ENCODE data around the gene WDR7. TPM values are rescaled to one million over a fixed set of nuclear protein-coding genes. Genes with fewer than 3 reads are reported as not detected.

The WDR7 gene
- total RNA-seq, 1 experiment from 2014 or later, result 11.5 TPM

DNA sequence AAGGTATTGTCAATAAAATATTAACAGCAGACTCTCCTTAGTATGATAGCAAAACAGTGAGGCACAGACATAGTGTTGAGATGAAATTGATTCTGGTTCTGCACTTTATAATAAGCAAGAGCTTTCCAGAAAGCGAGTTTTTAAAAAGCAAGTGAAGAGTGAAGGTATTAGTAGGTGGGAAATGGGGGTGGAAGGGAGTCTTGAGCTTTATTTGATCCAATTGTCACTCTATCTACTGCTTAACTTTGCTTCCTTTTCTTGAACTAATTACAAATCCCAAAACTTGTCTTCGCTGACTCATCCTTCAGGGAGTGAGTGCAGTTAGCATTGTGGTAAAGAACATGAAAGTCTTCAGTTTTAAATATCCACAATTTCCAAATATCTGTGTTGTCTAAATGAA is 375.2 kb downstream of the WDR7 start:
- Histone ChIP-seq H3K4me2 (ENCODE audit: low read length) (no peak overlapping the region), H3K9me3 (ENCODE audit: control insufficient read depth in 1 of 2, insufficient read depth in 1 of 2, low read depth in 1 of 2, low read length in 2 of 2) (no peaks in the 10 kb centered on the region), H3K4me3 (replicated peaks in 1 of 2; ENCODE audit: low read depth in 1 of 2, low read length in 2 of 2) (no peak overlapping the region), H3K9ac (ENCODE audit: low read length) (no peak overlapping the region), H4K20me1 (ENCODE audit: insufficient read depth) (no peaks in the 10 kb centered on the region), H3K9me2 (ENCODE audit: insufficient read depth) (no peaks in the 10 kb centered on the region), H2AFZ (ENCODE audit: low read depth, low read length, poor library complexity, severe bottlenecking) (no peak overlapping the region), H3K79me2 (ENCODE audit: insufficient read depth, low read length) (no peaks in the 10 kb centered on the region), H3K27me3 (ENCODE audit: insufficient read depth, low read length) (no peaks in the 10 kb centered on the region), H3K27ac (ENCODE audit: low read depth, low read length) (no peak overlapping the region), H3K36me3 (ENCODE audit: control insufficient read depth in 1 of 2, insufficient read depth in 2 of 2, low read length in 2 of 2) (no peaks in the 10 kb centered on the region), H3K4me1 (ENCODE audit: control insufficient read depth in 1 of 2, insufficient read depth in 2 of 2, low read length in 2 of 2) (no peaks in the 10 kb centered on the region)
- no peak for ATAC-seq
- TF ChIP-seq, protein P1, sequence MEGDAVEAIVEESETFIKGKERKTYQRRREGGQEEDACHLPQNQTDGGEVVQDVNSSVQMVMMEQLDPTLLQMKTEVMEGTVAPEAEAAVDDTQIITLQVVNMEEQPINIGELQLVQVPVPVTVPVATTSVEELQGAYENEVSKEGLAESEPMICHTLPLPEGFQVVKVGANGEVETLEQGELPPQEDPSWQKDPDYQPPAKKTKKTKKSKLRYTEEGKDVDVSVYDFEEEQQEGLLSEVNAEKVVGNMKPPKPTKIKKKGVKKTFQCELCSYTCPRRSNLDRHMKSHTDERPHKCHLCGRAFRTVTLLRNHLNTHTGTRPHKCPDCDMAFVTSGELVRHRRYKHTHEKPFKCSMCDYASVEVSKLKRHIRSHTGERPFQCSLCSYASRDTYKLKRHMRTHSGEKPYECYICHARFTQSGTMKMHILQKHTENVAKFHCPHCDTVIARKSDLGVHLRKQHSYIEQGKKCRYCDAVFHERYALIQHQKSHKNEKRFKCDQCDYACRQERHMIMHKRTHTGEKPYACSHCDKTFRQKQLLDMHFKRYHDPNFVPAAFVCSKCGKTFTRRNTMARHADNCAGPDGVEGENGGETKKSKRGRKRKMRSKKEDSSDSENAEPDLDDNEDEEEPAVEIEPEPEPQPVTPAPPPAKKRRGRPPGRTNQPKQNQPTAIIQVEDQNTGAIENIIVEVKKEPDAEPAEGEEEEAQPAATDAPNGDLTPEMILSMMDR (IDR thresholded peaks at IDR 0.05 in 2 of 3, conservative IDR thresholded peaks at IDR 0.05 in 1 of 3; ENCODE audit: borderline replicate concordance in 1 of 3, insufficient read depth in 1 of 3, low read depth in 2 of 3, low read length in 2 of 3), result no peak
- TF ChIP-seq, protein P2, sequence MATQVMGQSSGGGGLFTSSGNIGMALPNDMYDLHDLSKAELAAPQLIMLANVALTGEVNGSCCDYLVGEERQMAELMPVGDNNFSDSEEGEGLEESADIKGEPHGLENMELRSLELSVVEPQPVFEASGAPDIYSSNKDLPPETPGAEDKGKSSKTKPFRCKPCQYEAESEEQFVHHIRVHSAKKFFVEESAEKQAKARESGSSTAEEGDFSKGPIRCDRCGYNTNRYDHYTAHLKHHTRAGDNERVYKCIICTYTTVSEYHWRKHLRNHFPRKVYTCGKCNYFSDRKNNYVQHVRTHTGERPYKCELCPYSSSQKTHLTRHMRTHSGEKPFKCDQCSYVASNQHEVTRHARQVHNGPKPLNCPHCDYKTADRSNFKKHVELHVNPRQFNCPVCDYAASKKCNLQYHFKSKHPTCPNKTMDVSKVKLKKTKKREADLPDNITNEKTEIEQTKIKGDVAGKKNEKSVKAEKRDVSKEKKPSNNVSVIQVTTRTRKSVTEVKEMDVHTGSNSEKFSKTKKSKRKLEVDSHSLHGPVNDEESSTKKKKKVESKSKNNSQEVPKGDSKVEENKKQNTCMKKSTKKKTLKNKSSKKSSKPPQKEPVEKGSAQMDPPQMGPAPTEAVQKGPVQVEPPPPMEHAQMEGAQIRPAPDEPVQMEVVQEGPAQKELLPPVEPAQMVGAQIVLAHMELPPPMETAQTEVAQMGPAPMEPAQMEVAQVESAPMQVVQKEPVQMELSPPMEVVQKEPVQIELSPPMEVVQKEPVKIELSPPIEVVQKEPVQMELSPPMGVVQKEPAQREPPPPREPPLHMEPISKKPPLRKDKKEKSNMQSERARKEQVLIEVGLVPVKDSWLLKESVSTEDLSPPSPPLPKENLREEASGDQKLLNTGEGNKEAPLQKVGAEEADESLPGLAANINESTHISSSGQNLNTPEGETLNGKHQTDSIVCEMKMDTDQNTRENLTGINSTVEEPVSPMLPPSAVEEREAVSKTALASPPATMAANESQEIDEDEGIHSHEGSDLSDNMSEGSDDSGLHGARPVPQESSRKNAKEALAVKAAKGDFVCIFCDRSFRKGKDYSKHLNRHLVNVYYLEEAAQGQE (IDR thresholded peaks at IDR 0.05; ENCODE audit: low read depth), result no peak
- TF ChIP-seq POLR2A (IDR thresholded peaks at IDR 0.05; ENCODE audit: borderline replicate concordance, extremely low read depth, insufficient read depth, insufficient read length), result no peak
- TF ChIP-seq, protein P3, sequence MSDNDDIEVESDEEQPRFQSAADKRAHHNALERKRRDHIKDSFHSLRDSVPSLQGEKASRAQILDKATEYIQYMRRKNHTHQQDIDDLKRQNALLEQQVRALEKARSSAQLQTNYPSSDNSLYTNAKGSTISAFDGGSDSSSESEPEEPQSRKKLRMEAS (IDR thresholded peaks at IDR 0.05), result no peak
- TF ChIP-seq, protein P4, sequence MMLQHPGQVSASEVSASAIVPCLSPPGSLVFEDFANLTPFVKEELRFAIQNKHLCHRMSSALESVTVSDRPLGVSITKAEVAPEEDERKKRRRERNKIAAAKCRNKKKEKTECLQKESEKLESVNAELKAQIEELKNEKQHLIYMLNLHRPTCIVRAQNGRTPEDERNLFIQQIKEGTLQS (IDR thresholded peaks at IDR 0.05), result no peak
- TF ChIP-seq TCF7L2 (IDR thresholded peaks at IDR 0.05; ENCODE audit: borderline replicate concordance, extremely low read depth, insufficient read depth, insufficient read length), result no peak
- no peak for TF ChIP-seq JUND (IDR thresholded peaks at IDR 0.05)
- POLR2A ChIA-PET, result no interaction called here
- no peak for DNase-seq (ENCODE audit: low read depth, low spot score)
- CTCF ChIA-PET, result no interaction called here
- RAD21 ChIA-PET (ENCODE audit: low non-redundant PET in 1 of 2, low total read pairs in 2 of 2, uncharacterized antibody in 2 of 2, unreplicated experiment in 2 of 2), result no interaction called here
- intact Hi-C loops (cut with micrococcal nuclease), result loop anchor here (5.0 kb wide), 1 partner anchor 159 kb away; no protein-coding TSS in a partner anchor
- no TSS peak for BruUV-seq (replicated peaks)
